Mesendoderm (in vitro differentiated cells): ENCODE data around the gene MAST4.
A peak's percentile ranks its signal among the peaks of the same experiment; 100 is the strongest.

ENCODE experiments used
- DNase-seq: peaks from one replicate; pipeline ENCODE4 v3.0.0; 2013
- H2AK5ac ChIP-seq: 2 replicates; pipeline ENCODE4 v1.6.1; 2013; ENCODE audit warnings: low read length, inconsistent platforms
- H2BK120ac ChIP-seq: 2 replicates; pipeline ENCODE4 v1.6.1; 2013; ENCODE audit warnings: low read depth, mild to moderate bottlenecking, low read length, moderate library complexity, mixed read lengths
- H2BK15ac ChIP-seq: replicated peaks from 2 replicates; pipeline ENCODE4 v1.6.1; 2013; ENCODE audit warnings: low read depth, mild to moderate bottlenecking, moderate library complexity
- H2BK5ac ChIP-seq: 2 replicates; pipeline ENCODE4 v1.6.1; 2013; ENCODE audit warnings: low read length, inconsistent platforms
- H3K18ac ChIP-seq: 2 replicates; pipeline ENCODE4 v1.6.1; 2013; ENCODE audit warnings: mild to moderate bottlenecking, low read length, mixed read lengths
- H3K23ac ChIP-seq: one replicate; pipeline ENCODE4 v1.6.1; 2013; ENCODE audit warnings: low read length
- H3K27ac ChIP-seq: 2 replicates; pipeline ENCODE4 v1.5.1; 2013; ENCODE audit warnings: low read depth, mild to moderate bottlenecking, inconsistent platforms, low read length, moderate library complexity
- H3K27me3 ChIP-seq: 2 replicates; pipeline ENCODE4 v1.6.1; 2013; ENCODE audit warnings: low read length, control low read depth, mild to moderate bottlenecking, inconsistent platforms; ENCODE audit not compliant: insufficient read depth, poor library complexity
- H3K36me3 ChIP-seq: 2 replicates; pipeline ENCODE4 v1.6.1; 2013; ENCODE audit warnings: low read length, inconsistent platforms; ENCODE audit not compliant: control insufficient read depth, insufficient read depth
- H3K4ac ChIP-seq: one replicate; pipeline ENCODE4 v1.6.1; 2013; ENCODE audit warnings: low read depth, mild to moderate bottlenecking, low read length, moderate library complexity
- H3K4me1 ChIP-seq: 2 replicates; pipeline ENCODE4 v1.6.1; 2013; ENCODE audit warnings: low read depth, low read length, inconsistent platforms; ENCODE audit not compliant: control insufficient read depth
- H3K4me2 ChIP-seq: 2 replicates; pipeline ENCODE4 v1.6.1; 2013; ENCODE audit warnings: low read length
- H3K4me3 ChIP-seq: 2 replicates; pipeline ENCODE4 v1.5.1; 2013; ENCODE audit warnings: mild to moderate bottlenecking, low read length
- H3K56ac ChIP-seq: one replicate; pipeline ENCODE4 v1.6.1; 2013; ENCODE audit warnings: low read length
- H3K79me1 ChIP-seq: 2 replicates; pipeline ENCODE4 v1.6.1; 2013; ENCODE audit warnings: low read length, inconsistent platforms
- H3K79me2 ChIP-seq: 2 replicates; pipeline ENCODE4 v1.6.1; 2013; ENCODE audit warnings: mild to moderate bottlenecking, low read length; ENCODE audit not compliant: control insufficient read depth, insufficient read depth
- H3K9ac ChIP-seq: 2 replicates; pipeline ENCODE4 v1.6.1; 2013; ENCODE audit warnings: low read length, inconsistent platforms
- H4K5ac ChIP-seq: one replicate; pipeline ENCODE4 v1.6.1; 2013; ENCODE audit warnings: low read length
- H4K8ac ChIP-seq: one replicate; pipeline ENCODE4 v1.6.1; 2013; ENCODE audit warnings: low read depth, mild to moderate bottlenecking, control low read depth, low read length, moderate library complexity
- WGBS: extraction: QIAGEN DNeasy Blood & Tissue Kit; methylation state at CpG from one replicate; pipeline ENCODE4 v1.1.7; 2013; ENCODE audit warnings: low lambda C conversion rate, missing lambda C conversion rate; ENCODE audit not compliant: insufficient coverage; ENCODE audit errors: extremely low coverage; 5-methylcytosine and 5-hydroxymethylcytosine counted together

The MAST4 gene

DNA sequence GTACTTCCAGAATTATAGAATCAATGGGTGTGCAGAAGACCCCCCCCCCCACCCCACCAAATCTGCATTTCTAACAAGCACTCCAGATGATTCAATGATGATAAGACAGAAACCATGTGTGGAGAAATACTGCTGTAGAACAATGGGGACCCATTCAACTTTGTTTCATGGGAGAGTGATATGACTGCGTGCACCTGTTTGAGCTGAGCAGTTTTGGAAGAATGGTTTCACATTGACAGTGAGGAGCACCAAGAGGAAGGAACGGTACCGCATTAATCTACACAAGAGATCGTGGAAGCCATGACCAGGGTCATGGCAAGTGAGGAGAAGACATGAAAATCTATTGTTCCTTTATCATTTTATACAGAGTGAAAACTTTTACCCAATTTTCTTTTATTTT is 397.7 kb downstream of the MAST4 start:
- H2AK5ac ChIP-seq: no peak overlapping the region
- H4K5ac ChIP-seq: no peak overlapping the region
- H3K23ac ChIP-seq: no peak overlapping the region
- no peak overlapping the region for H2BK15ac ChIP-seq
- no peaks in the 10 kb centered on the region for H3K79me1 ChIP-seq
- H3K9ac ChIP-seq: no peak overlapping the region
- H3K27me3 ChIP-seq: no peaks in the 10 kb centered on the region
- H3K4me2 ChIP-seq: no peak overlapping the region
- no peaks in the 10 kb centered on the region for H3K4me1 ChIP-seq
- no peaks in the 10 kb centered on the region for H3K79me2 ChIP-seq
- no peaks in the 10 kb centered on the region for H3K36me3 ChIP-seq
- H3K4ac ChIP-seq: no peak overlapping the region
- H2BK5ac ChIP-seq: no peak overlapping the region
- H3K4me3 ChIP-seq: no peak overlapping the region
- no peak overlapping the region for H3K56ac ChIP-seq
- no CpG with 5 or more reads among the region's 4 CpGs for WGBS
- no peak overlapping the region for H3K27ac ChIP-seq
- H4K8ac ChIP-seq: no peak overlapping the region
- no peak overlapping the region for H2BK120ac ChIP-seq
- no peak overlapping the region for H3K18ac ChIP-seq
- DNase-seq: no peak

DNA sequence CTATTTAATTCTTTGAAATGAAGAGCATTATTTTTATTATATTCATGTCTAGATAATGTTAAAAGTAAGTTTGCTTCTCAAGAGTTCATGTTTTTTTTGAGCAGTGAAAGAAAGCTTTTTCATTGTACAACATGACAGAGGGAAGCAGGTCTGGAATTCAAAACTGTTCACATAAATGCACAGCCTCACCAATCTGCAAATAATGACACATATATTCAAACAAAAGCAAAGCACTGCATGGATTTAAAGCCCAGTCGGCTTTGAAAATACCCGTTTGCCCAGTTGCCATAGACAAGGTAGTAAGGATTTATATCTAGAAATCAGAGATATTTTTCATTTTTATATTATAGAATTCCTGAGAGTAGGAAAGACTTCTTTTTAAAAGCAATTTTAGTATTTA is 398.6 kb downstream of the MAST4 start:
- Histone ChIP-seq H3K79me1 (no peaks in the 10 kb centered on the region), H3K27ac (no peak overlapping the region), H3K27me3 (no peaks in the 10 kb centered on the region), H2AK5ac (no peak overlapping the region), H3K4ac (no peak overlapping the region), H3K23ac (no peak overlapping the region), H3K9ac (no peak overlapping the region), H3K36me3 (no peaks in the 10 kb centered on the region), H3K4me3 (no peak overlapping the region), H4K8ac (no peak overlapping the region), H3K4me1 (no peaks in the 10 kb centered on the region), H2BK5ac (no peak overlapping the region), H3K4me2 (no peak overlapping the region), H2BK15ac (no peak overlapping the region), H3K18ac (no peak overlapping the region), H2BK120ac (no peak overlapping the region), H4K5ac (no peak overlapping the region), H3K56ac (no peak overlapping the region), H3K79me2 (no peaks in the 10 kb centered on the region)
- no CpG with 5 or more reads among the region's 2 CpGs for WGBS
- DNase-seq: no peak

DNA sequence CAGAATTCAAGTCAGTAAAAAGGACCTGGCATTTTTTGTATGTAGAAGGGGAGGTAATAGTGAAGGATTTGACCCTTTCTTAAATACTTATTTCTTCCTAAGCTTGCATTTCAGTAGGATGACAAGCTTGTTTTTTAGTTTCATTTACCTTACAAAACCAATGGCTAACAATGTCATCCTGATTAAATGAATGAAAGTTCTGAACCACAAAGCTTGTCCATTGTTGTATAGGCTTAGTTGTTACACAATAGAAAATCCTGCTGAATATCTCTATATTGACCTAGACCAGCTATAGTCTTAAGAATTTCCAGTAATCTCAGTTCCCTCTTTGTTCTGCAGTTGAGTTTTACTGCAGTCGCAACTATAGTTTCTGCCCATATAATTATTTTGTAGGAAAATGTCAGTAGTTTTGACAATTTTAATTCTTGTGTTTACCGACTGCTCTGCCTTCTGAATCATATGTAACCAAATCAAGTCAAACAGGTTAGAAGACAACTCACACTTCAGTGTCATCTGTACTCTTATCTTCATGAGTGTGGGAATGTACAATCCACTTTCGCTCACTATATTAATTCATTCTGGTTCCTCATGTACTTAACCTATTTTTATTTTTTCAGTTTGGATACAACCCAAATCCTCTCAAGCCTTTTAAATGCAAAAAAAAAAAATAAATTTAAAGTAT is 404.7 kb downstream of the MAST4 start:
- H2BK120ac ChIP-seq: no peak overlapping the region
- H3K4me3 ChIP-seq: no peak overlapping the region
- no peak overlapping the region for H2BK5ac ChIP-seq
- H3K36me3 ChIP-seq: no peaks in the 10 kb centered on the region
- WGBS: no CpG with 5 or more reads among the region's 3 CpGs
- no peak overlapping the region for H4K8ac ChIP-seq
- H3K4me1 ChIP-seq: no peaks in the 10 kb centered on the region
- H2BK15ac ChIP-seq: no peak overlapping the region
- H3K18ac ChIP-seq: no peak overlapping the region
- H3K27ac ChIP-seq: no peak overlapping the region
- no peaks in the 10 kb centered on the region for H3K27me3 ChIP-seq
- DNase-seq: no peak
- H3K79me2 ChIP-seq: no peaks in the 10 kb centered on the region
- H3K9ac ChIP-seq: no peak overlapping the region
- no peak overlapping the region for H3K56ac ChIP-seq
- H2AK5ac ChIP-seq: no peak overlapping the region
- H3K23ac ChIP-seq: no peak overlapping the region
- no peaks in the 10 kb centered on the region for H3K79me1 ChIP-seq
- no peak overlapping the region for H4K5ac ChIP-seq
- H3K4me2 ChIP-seq: no peak overlapping the region
- no peak overlapping the region for H3K4ac ChIP-seq

GRCh38 chr5:67002832-67003684 is 406.9 kb downstream of the MAST4 start:
- H2BK15ac ChIP-seq: no peak overlapping the region
- H2BK5ac ChIP-seq: no peak overlapping the region
- no peaks in the 10 kb centered on the region for H3K4me1 ChIP-seq
- no peak overlapping the region for H3K4me3 ChIP-seq
- peak overlapping the region; percentile 84 for H3K56ac ChIP-seq
- peak overlapping the region; percentile 72 for H3K9ac ChIP-seq
- no peak overlapping the region for H2BK120ac ChIP-seq
- no peak overlapping the region for H2AK5ac ChIP-seq
- no peak overlapping the region for H4K8ac ChIP-seq
- H3K79me2 ChIP-seq: peaks cover 6% of the 10 kb centered on the region
- H3K36me3 ChIP-seq: no peaks in the 10 kb centered on the region
- no peak for DNase-seq
- H4K5ac ChIP-seq: no peak overlapping the region
- no peak overlapping the region for H3K18ac ChIP-seq
- H3K4me2 ChIP-seq: no peak overlapping the region
- H3K4ac ChIP-seq: no peak overlapping the region
- H3K27ac ChIP-seq: no peak overlapping the region
- peaks cover 7% of the 10 kb centered on the region for H3K79me1 ChIP-seq
- no peaks in the 10 kb centered on the region for H3K27me3 ChIP-seq
- no CpG with 5 or more reads among the region's 6 CpGs for WGBS
- H3K23ac ChIP-seq: no peak overlapping the region

DNA sequence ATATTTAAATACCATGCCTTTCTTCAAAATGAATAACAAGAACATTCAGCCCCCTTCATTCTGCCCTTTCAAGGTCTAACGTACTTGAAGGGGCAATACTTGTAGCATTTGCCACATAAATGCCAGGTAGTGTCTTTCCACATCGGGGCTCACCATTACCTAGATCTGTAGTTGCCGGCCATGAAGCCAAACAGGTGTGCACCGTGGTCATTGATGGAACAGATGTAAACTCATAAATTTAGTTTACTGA is 407.4 kb downstream of the MAST4 start:
- no peak for DNase-seq
- Histone ChIP-seq H3K4ac (no peak overlapping the region), H4K5ac (no peak overlapping the region), H2AK5ac (no peak overlapping the region), H3K27me3 (no peaks in the 10 kb centered on the region), H2BK15ac (no peak overlapping the region), H3K4me1 (no peaks in the 10 kb centered on the region), H4K8ac (peak overlapping the region; percentile 15), H3K4me3 (peak overlapping the region; percentile 65), H3K56ac (peak overlapping the region; percentile 84), H3K36me3 (no peaks in the 10 kb centered on the region), H3K18ac (peak overlapping the region; percentile 65), H2BK120ac (no peak overlapping the region), H3K79me2 (peaks cover 6% of the 10 kb centered on the region), H3K27ac (peak overlapping the region; percentile 94), H3K23ac (no peak overlapping the region), H3K9ac (peak overlapping the region; percentile 72), H2BK5ac (no peak overlapping the region), H3K4me2 (peak overlapping the region; percentile 64), H3K79me1 (peaks cover 8% of the 10 kb centered on the region)
- no CpG with 5 or more reads among the region's 4 CpGs for WGBS
